Activated CD4-positive, alpha-beta T cell treated with anti-CD3 and anti-CD28 coated beads for 36 hours (primary cell): ENCODE measurements around the gene RESP18. TPM values are rescaled to one million over a fixed set of nuclear protein-coding genes. Genes with fewer than 3 reads are reported as not detected.

ENCODE experiments used
- ATAC-seq: fragments of 200-7000 bp; cut with Tn5 transposase; one replicate; pipeline ENCODE4 v1.10.0; 2021; ENCODE audit warnings: mild to moderate bottlenecking, moderate library complexity
- CTCF ChIA-PET: fragments of 350-600 bp; sonication (Branson Sonifier 250); formaldehyde crosslinking; loops from one replicate; lab custom pipeline; 2021; ENCODE audit warnings: antibody characterized with exemption; lab: Charles Lee
- POLR2A ChIA-PET: fragments of 350-600 bp; sonication (Branson Sonifier 250); formaldehyde crosslinking; loops from one replicate; lab custom pipeline; 2021; ENCODE audit warnings: antibody characterized with exemption, inconsistent platforms; lab: Charles Lee
- DNase-seq: peaks from one replicate; pipeline ENCODE4 v3.0.0-alpha.2; 2020
- H3K27ac Mint-ChIP-seq: one replicate; pipeline ENCODE4 v1.8.0; 2021; ENCODE audit warnings: mixed read lengths
- H3K27me3 Mint-ChIP-seq: one replicate; pipeline ENCODE4 v1.8.0; 2021; ENCODE audit warnings: mixed read lengths
- H3K36me3 Mint-ChIP-seq: one replicate; pipeline ENCODE4 v1.8.0; 2021; ENCODE audit warnings: low read depth, mixed read lengths
- H3K4me1 Mint-ChIP-seq: one replicate; pipeline ENCODE4 v1.8.0; 2021; ENCODE audit warnings: mixed read lengths
- H3K4me3 Mint-ChIP-seq: one replicate; pipeline ENCODE4 v1.8.0; 2021; ENCODE audit warnings: mild to moderate bottlenecking, moderate library complexity, mixed read lengths
- H3K9me3 Mint-ChIP-seq: one replicate; pipeline ENCODE4 v1.8.0; 2021; ENCODE audit warnings: low read depth, mixed read lengths
- intact Hi-C, 2 experiments: fragments of 100-400 bp; cut with DNase I in 1 of 2; cut with micrococcal nuclease in 1 of 2; formaldehyde crosslinking; loops; one replicate each; pipeline versions ENCODE4 v1.14.2 to v1.15.1; 2022 to 2024; cut with DNase I, micrococcal nuclease
- microRNA-seq: library from miRNA; unstranded; fragments of <30 nt; microRNA quantifications from one replicate; pipeline ENCODE4 v1.2.0, GENCODE V29; 2021; ENCODE audit warnings: borderline replicate concordance
- total RNA-seq, 2 experiments: library from RNA; stranded (reverse); gene quantifications; one replicate each; pipeline ENCODE4 v1.2.3, GENCODE V29; 2021

RESP18 gene
- total RNA-seq, 2 experiments from 2014 or later, result not detected

GRCh38 chr2:219277703-219278654 is 54.6 kb downstream of the RESP18 start:
- no peaks in the 10 kb centered on the region for H3K27me3 Mint-ChIP-seq
- POLR2A ChIA-PET, result interaction anchor here (0.6 to 2.6 kb wide), 10 partner anchors 24 to 619 kb away, joined by 3 to 33 read pairs (median 4); partner anchors contain the start of genes ANKZF1, ATG9A, BCS1L and DNPEP
- H3K9me3 Mint-ChIP-seq, result no peaks in the 10 kb centered on the region
- H3K4me1 Mint-ChIP-seq, result peaks cover 37% of the 10 kb centered on the region
- peak overlapping the region; percentile 93 for H3K27ac Mint-ChIP-seq
- H3K4me3 Mint-ChIP-seq, result peak overlapping the region; percentile 96
- peak; percentile 86 for DNase-seq
- H3K36me3 Mint-ChIP-seq, result peaks cover 7% of the 10 kb centered on the region
- intact Hi-C loops, result loop anchor here in 1 of 2 experiments (1.0 to 5.0 kb wide), 4 partner anchors 20 to 991 kb away; partner anchors contain the start of genes ABCB6 and ZFAND2B
- peak; percentile 8 for ATAC-seq
- CTCF ChIA-PET, result interaction anchor here (0.6 to 15.5 kb wide), 26 partner anchors 9 to 660 kb away, joined by 3 to 257 read pairs (median 3); partner anchors contain the start of genes ANKZF1, CNPPD1, GLB1L and STK16

Small RNAs within 50 kb of the gene (microRNA-seq; reads per million reads assigned to microRNA genes)
- not detected for gene MIR153-1

Other genes with a start within 250 kb of the RESP18 start
- 10 to 100 TPM; 20.7 to 23.8 TPM for gene NHEJ1, start 171.9 kb downstream of the RESP18 start, total RNA-seq
- 1 to 10 TPM; 1.2 to 1.9 TPM for gene SLC23A3, start 162.7 kb downstream of the RESP18 start, total RNA-seq
- gene CNPPD1, start 155.8 kb downstream of the RESP18 start, total RNA-seq, result 10 to 100 TPM; 38.7 to 41.4 TPM
- gene RETREG2, start 154.5 kb downstream of the RESP18 start, total RNA-seq, result 10 to 100 TPM; 58.8 to 70.1 TPM
- gene ZFAND2B, start 126.0 kb downstream of the RESP18 start, total RNA-seq, result 10 to 100 TPM; 21.5 to 27.6 TPM
- gene ABCB6, start 113.8 kb downstream of the RESP18 start, total RNA-seq, result 10 to 100 TPM; 18.2 to 21.9 TPM
- 10 to 100 TPM; 43.5 to 45.6 TPM for gene ATG9A, start 103.1 kb downstream of the RESP18 start, total RNA-seq
- 100 to 1,000 TPM; 140 to 166 TPM for gene ANKZF1, start 102.9 kb downstream of the RESP18 start, total RNA-seq
- 1 to 10 TPM; 2.7 to 4.2 TPM for gene GLB1L, start 87.3 kb downstream of the RESP18 start, total RNA-seq
- 10 to 100 TPM; 34.3 to 35.4 TPM for gene STK16, start 87.3 kb downstream of the RESP18 start, total RNA-seq
- gene TUBA4B, start 79.5 kb downstream of the RESP18 start, total RNA-seq, result not detected
- gene TUBA4A, start 78.8 kb downstream of the RESP18 start, total RNA-seq, result 100 to 1,000 TPM; 210 to 369 TPM
- gene DNAJB2, start 53.4 kb downstream of the RESP18 start, total RNA-seq, result 10 to 100 TPM; 51.8 to 62.8 TPM
- under 1 TPM; 0.30 to 0.43 TPM for gene PTPRN, start 23.3 kb downstream of the RESP18 start, total RNA-seq
- 10 to 100 TPM; 81.0 to 93.1 TPM for gene DNPEP, start 55.2 kb upstream of the RESP18 start, total RNA-seq
- gene DES, start 85.6 kb upstream of the RESP18 start, total RNA-seq, result not detected
- gene SPEG, start 102.1 kb upstream of the RESP18 start, total RNA-seq, result 1 to 10 TPM in 1 of 2 experiments, under 1 TPM in 1; 0.89 to 1.4 TPM
- gene GMPPA, start 166.1 kb upstream of the RESP18 start, total RNA-seq, result 10 to 100 TPM; 35.2 to 35.5 TPM
- gene ASIC4, start 181.7 kb upstream of the RESP18 start, total RNA-seq, result not detected
- 10 to 100 TPM; 14.1 to 17.1 TPM for gene CHPF, start 211.1 kb upstream of the RESP18 start, total RNA-seq
- 1 to 10 TPM; 2.4 to 2.7 TPM for gene TMEM198, start 211.3 kb upstream of the RESP18 start, total RNA-seq
- 1 to 10 TPM; 1.0 to 1.9 TPM for gene OBSL1, start 238.8 kb upstream of the RESP18 start, total RNA-seq
- gene INHA, start 239.6 kb upstream of the RESP18 start, total RNA-seq, result not detected